A549 (cell line): ENCODE measurements around the gene PTTG1IP. TPM values are rescaled to one million over a fixed set of nuclear protein-coding genes. Genes with fewer than 3 reads are reported as not detected.

ENCODE experiments used
- ATAC-seq, 2 experiments: fragments of 200-7000 bp in 1 of 2; fragments of >200 bp in 1 of 2; cut with Nextera tagmentation in 1 of 2; cut with Tn5 transposase in 1 of 2; 3 replicates each; pipeline versions ENCODE4 v1.8.0 to v1.9.1; 2018 to 2020; ENCODE audit warnings: mild to moderate bottlenecking in 1 of 2, moderate library complexity in 1 of 2
- CTCF ChIA-PET: fragments of 300-600 bp; sonication (Branson Sonifier 250); formaldehyde crosslinking; extraction: SDS; loops from one replicate; lab custom pipeline; 2021; ENCODE audit warnings: antibody characterized with exemption, inconsistent platforms; lab: Yijun Ruan, JAX
- POLR2A ChIA-PET: fragments of 350-600 bp; formaldehyde crosslinking; extraction: SDS; loops from one replicate; lab custom pipeline; 2021; ENCODE audit warnings: antibody characterized with exemption, inconsistent platforms; lab: Yijun Ruan, JAX
- DNase-seq, 2 experiments: peaks; one replicate each; pipeline versions ENCODE4 v3.0.0 to v3.0.0-alpha.2; 2011 to 2016; ENCODE audit warnings: low read depth in 1 of 2, low spot score in 1 of 2
- FAIRE-seq: peaks from 2 replicates; lab custom pipeline; 2011; peaks lifted over from hg19 to GRCh38; lab: Jason Lieb, UNC
- H3K27ac ChIP-seq, 2 experiments: fragments of >200 bp; sonication (Bioruptor Twin); formaldehyde crosslinking; 3 replicates each; pipeline ENCODE4 v1.5.1; 2016 to 2017
- H3K4me1 ChIP-seq: fragments of >200 bp; sonication (Bioruptor Twin); formaldehyde crosslinking; 3 replicates; pipeline ENCODE4 v1.6.1; 2016
- H3K4me2 ChIP-seq: fragments of >200 bp; sonication (Bioruptor Twin); formaldehyde crosslinking; 3 replicates; pipeline ENCODE4 v1.6.1; 2016
- H3K4me3 ChIP-seq: fragments of >200 bp; sonication (Bioruptor Twin); formaldehyde crosslinking; 3 replicates; pipeline ENCODE4 v1.5.1; 2016
- H3K9me3 ChIP-seq: fragments of >200 bp; sonication (Bioruptor Twin); formaldehyde crosslinking; 3 replicates; pipeline ENCODE4 v1.6.1; 2016
- E2F6 ChIP-seq: IDR thresholded peaks from 2 replicates; pipeline ENCODE4 v1.6.1; 2012; ENCODE audit warnings: low read depth, borderline replicate concordance
- FOSL2 ChIP-seq, 2 experiments: fragments of 450-650 bp in 1 of 2; fragments of >200 bp in 1 of 2; sonication (Bioruptor Twin) in 1 of 2; formaldehyde crosslinking; IDR thresholded peaks; 2 replicates each; pipeline versions ENCODE4 v1.5.0 to v1.6.1; 2016 to 2020; ENCODE audit warnings: mild to moderate bottlenecking in 1 of 2, moderate library complexity in 1 of 2
- HOXB13 ChIP-seq: fragments of 250-450 bp; sonication (Bioruptor Pico); IDR thresholded peaks from 2 replicates; pipeline ENCODE4 v1.5.0; 2020; ENCODE audit warnings: low read depth, mild to moderate bottlenecking, moderate library complexity
- MYC ChIP-seq: IDR thresholded peaks from 2 replicates; pipeline ENCODE4 v1.6.1; 2012; ENCODE audit warnings: mild to moderate bottlenecking, inconsistent platforms, low read length, improper control_type of control experiment, borderline replicate concordance
- NR3C1 ChIP-seq: fragments of >200 bp; sonication (Bioruptor Twin); formaldehyde crosslinking; IDR thresholded peaks from 3 replicates; pipeline ENCODE4 v1.6.1; 2017
- PBX3 ChIP-seq: IDR thresholded peaks from 2 replicates; pipeline ENCODE4 v1.6.1; 2012
- POLR2A ChIP-seq: IDR thresholded peaks from 2 replicates; pipeline ENCODE4 v1.6.1; 2012; ENCODE audit warnings: mild to moderate bottlenecking, low read length
- RAD21 ChIP-seq, 2 experiments: fragments of >200 bp in 1 of 2; sonication (Bioruptor Twin) in 1 of 2; formaldehyde crosslinking in 1 of 2; IDR thresholded peaks in 1 of 2; conservative IDR thresholded peaks in 1 of 2; 2 replicates in 1 of 2; 3 replicates in 1 of 2; pipeline ENCODE4 v1.6.1; 2012 to 2018; ENCODE audit warnings: inconsistent platforms in 1 of 2
- RFX5 ChIP-seq: fragments of 450-650 bp; IDR thresholded peaks from 2 replicates; pipeline ENCODE4 v1.7.1; 2014; ENCODE audit warnings: antibody characterized with exemption, mild to moderate bottlenecking, moderate library complexity
- RNF2 ChIP-seq: fragments of 200-600 bp; sonication (generic); IDR thresholded peaks from 2 replicates; pipeline ENCODE4 v1.6.1; 2016; ENCODE audit warnings: low read depth, mild to moderate bottlenecking, antibody characterized with exemption, moderate library complexity, borderline replicate concordance
- USF2 ChIP-seq: fragments of 450-650 bp; IDR thresholded peaks from 2 replicates; pipeline ENCODE4 v1.6.1; 2014; ENCODE audit warnings: antibody characterized with exemption
- WGBS: methylation state at CpG from one replicate; pipeline ENCODE4 v1.1.6; 2017; ENCODE audit errors: missing lambda C conversion rate; 5-methylcytosine and 5-hydroxymethylcytosine counted together
- polyA plus RNA-seq, 4 experiments: library from polyadenylated mRNA; depleted of rRNA in 3 of 4; stranded (reverse); fragments of >200 nt; fragmentation: RNase III in 1 of 4; extraction: RNeasy Plus Mini Kit Qiagen cat#74134 plus additional on column Dnase treatment in 1 of 4; gene quantifications; 2 replicates in 3 of 4; 3 replicates in 1 of 4; pipeline ENCODE4 v1.2.3, GENCODE V29; 2011 to 2017

PTTG1IP gene
- polyA plus RNA-seq, 2 of the 4 experiments (the other 2 are of a cell fraction): 98.7 to 99.4 TPM

GRCh38 chr21:44878053-44878982, 4.8 kb upstream of the PTTG1IP start:
- ATAC-seq (peak; percentile 57 to 68; a peak in 5 of 6 replicates), DNase-seq (peak in 1 of 2 experiments; percentile 58)
- peak overlapping the region; percentile 57 to 82; a peak in 5 of 6 replicates for H3K27ac ChIP-seq
- H3K4me3 ChIP-seq: no peak overlapping the region
- H3K4me2 ChIP-seq: peak overlapping the region; percentile 67
- WGBS: 52% methylated on average over 13 of the region's 13 CpGs
- H3K9me3 ChIP-seq: no peaks in the 10 kb centered on the region
- peaks cover 37% of the 10 kb centered on the region for H3K4me1 ChIP-seq
- TF ChIP-seq FOSL2 (IDR thresholded peaks at IDR 0.05) (no peak), FOSL2 (CRISPR knock-in tag; IDR thresholded peaks at IDR 0.05) (peak; percentile 32), NR3C1 (no peak), RFX5 (no peak)
- TF ChIP-seq, all 56 proteins: peak for 1
- POLR2A ChIA-PET: no interaction called here
- CTCF ChIA-PET: interaction anchor here (1.7 kb wide), 1 partner anchor 32 kb away, joined by 4 read pairs; no protein-coding TSS in a partner anchor
- no peak for FAIRE-seq

GRCh38 chr21:44876849-44877575, 3.5 kb upstream of the PTTG1IP start:
- ChIA-PET POLR2A (no interaction called here), CTCF (interaction anchor here (1.0 to 1.1 kb wide), 2 partner anchors 31 to 50 kb away, joined by 3 to 6 read pairs; no protein-coding TSS in a partner anchor)
- no peak overlapping the region for H3K4me3 ChIP-seq
- H3K9me3 ChIP-seq: no peaks in the 10 kb centered on the region
- peaks cover 40% of the 10 kb centered on the region for H3K4me1 ChIP-seq
- FAIRE-seq (no peak), ATAC-seq (no peak), DNase-seq (no peak)
- WGBS: 74% methylated on average over 12 of the region's 12 CpGs
- no peak overlapping the region; a peak in 1 of 6 replicates for H3K27ac ChIP-seq
- H3K4me2 ChIP-seq: no peak overlapping the region
- TF ChIP-seq POLR2A (no peak), PBX3 (no peak), RNF2 (no peak), E2F6 (no peak), HOXB13 (CRISPR knock-in tag) (no peak), USF2 (no peak)

- no peak for TF ChIP-seq MYC
- TF ChIP-seq RAD21 (conservative IDR thresholded peaks at IDR 0.05 in 1 of 2, IDR thresholded peaks at IDR 0.05 in 1 of 2): peak; percentile 11 to 24; a peak in 1 of 5 replicates
- ChIA-PET POLR2A (interaction anchor here (0.7 kb wide), 1 partner anchor 65 kb away, joined by 3 read pairs; the partner anchor contains the start of gene SLX9), CTCF (interaction anchor here (0.6 to 1.9 kb wide), 7 partner anchors 13 to 1098 kb away, joined by 3 to 6 read pairs (median 4); partner anchors contain the start of gene UBE2G2)
- H3K4me1 ChIP-seq: peaks cover 45% of the 10 kb centered on the region
- no peaks in the 10 kb centered on the region for H3K9me3 ChIP-seq
- H3K27ac ChIP-seq: peak overlapping the region in 1 of 2 experiments; percentile 97; a peak in 1 of 6 replicates
- WGBS: 58% methylated on average over 6 of the region's 6 CpGs
- ATAC-seq (no peak), DNase-seq (peak in 1 of 2 experiments; percentile 40), FAIRE-seq (no peak)
- H3K4me3 ChIP-seq: no peak overlapping the region
- H3K4me2 ChIP-seq: peak overlapping the region; percentile 93; the same call in 2 of the 3 replicates
Measured at GRCh38 chr21:44875316-44875700, 1.8 kb upstream of the PTTG1IP start.
